ENCODE measurements around the gene RIC8B.

The RIC8B gene

DNA sequence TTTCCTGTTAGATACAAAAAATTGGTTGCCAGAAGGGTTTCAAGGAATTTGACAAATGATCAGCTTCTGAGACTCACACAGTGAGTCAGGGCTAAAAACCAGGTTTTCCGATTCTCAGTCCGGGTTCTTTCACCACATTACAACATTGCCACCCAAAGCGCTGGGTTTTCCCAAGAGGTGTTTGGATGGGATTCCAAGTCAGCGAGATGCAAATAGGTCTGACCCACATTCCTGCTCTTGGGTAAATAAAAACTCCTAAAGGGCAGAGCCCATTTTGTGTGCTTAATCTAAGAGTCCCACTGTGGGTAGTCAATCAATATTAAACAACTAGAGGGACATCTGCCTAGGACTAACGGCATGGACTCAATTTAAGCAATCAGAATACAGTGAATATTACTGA is 5.4 kb upstream of the RIC8B start:
- peaks cover 36% of the 10 kb centered on the region for H3K4me1 Mint-ChIP-seq (ENCODE audit: low read depth)
- H3K4me3 Mint-ChIP-seq = no peak overlapping the region
- no peaks in the 10 kb centered on the region for H3K36me3 Mint-ChIP-seq (ENCODE audit: low read depth)
- no peak overlapping the region for H3K27ac Mint-ChIP-seq
- H3K27me3 Mint-ChIP-seq = no peaks in the 10 kb centered on the region
- H3K9me3 Mint-ChIP-seq = no peaks in the 10 kb centered on the region

- Mint-ChIP-seq H3K27me3 (no peaks in the 10 kb centered on the region), H3K36me3 (ENCODE audit: low read depth) (no peaks in the 10 kb centered on the region), H3K27ac (no peak overlapping the region), H3K4me3 (no peak overlapping the region), H3K4me1 (ENCODE audit: low read depth) (peaks cover 37% of the 10 kb centered on the region), H3K9me3 (no peaks in the 10 kb centered on the region)
These were observed 4.9 kb upstream of the RIC8B start for GRCh38 chr12:106769546-106769945.

GRCh38 chr12:106771425-106771824 is 3.1 kb upstream of the RIC8B start:
- Mint-ChIP-seq H3K4me1 (ENCODE audit: low read depth) (peaks cover 47% of the 10 kb centered on the region), H3K36me3 (ENCODE audit: low read depth) (peaks cover 9% of the 10 kb centered on the region), H3K9me3 (no peaks in the 10 kb centered on the region), H3K4me3 (no peak overlapping the region), H3K27ac (no peak overlapping the region), H3K27me3 (no peaks in the 10 kb centered on the region)

DNA sequence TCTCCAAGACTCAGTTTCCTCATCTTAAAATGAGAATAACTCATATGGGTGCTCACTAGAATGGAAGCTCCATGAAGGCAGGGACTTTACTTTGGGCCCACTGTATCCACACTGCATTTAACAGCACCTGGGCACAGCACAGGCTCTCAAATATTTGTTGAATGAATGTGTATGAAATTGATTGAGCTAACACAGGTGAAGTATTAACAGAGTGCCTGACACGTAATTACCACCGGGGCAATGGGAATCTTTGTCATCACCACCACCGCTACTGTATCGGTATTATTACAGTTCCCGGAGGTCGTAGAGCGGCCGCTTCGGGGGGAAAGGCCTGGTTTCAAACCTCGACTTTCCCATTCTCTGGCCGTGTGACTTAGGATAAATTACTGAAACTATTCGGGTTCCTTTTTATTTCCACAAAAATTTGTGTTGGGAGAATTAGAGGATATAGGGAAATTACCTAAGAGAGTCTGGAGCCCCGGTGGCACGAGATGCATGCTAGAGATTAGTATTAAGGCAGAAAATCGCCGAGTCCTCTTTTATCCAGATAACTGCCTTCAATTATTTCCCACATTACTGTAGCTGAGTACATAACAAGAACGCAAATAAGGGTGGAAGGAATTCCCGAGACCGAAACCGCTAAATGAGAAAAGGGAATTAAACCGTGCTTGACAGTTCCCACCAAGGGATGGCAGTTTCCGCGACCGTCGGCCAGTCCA is 1.0 kb upstream of the RIC8B start:
- Mint-ChIP-seq H3K36me3 (ENCODE audit: low read depth) (peaks cover 11% of the 10 kb centered on the region), H3K4me3 (peak overlapping the region; percentile 99), H3K9me3 (no peaks in the 10 kb centered on the region), H3K27ac (peak overlapping the region; percentile 93), H3K4me1 (ENCODE audit: low read depth) (peaks cover 30% of the 10 kb centered on the region), H3K27me3 (no peaks in the 10 kb centered on the region)

DNA sequence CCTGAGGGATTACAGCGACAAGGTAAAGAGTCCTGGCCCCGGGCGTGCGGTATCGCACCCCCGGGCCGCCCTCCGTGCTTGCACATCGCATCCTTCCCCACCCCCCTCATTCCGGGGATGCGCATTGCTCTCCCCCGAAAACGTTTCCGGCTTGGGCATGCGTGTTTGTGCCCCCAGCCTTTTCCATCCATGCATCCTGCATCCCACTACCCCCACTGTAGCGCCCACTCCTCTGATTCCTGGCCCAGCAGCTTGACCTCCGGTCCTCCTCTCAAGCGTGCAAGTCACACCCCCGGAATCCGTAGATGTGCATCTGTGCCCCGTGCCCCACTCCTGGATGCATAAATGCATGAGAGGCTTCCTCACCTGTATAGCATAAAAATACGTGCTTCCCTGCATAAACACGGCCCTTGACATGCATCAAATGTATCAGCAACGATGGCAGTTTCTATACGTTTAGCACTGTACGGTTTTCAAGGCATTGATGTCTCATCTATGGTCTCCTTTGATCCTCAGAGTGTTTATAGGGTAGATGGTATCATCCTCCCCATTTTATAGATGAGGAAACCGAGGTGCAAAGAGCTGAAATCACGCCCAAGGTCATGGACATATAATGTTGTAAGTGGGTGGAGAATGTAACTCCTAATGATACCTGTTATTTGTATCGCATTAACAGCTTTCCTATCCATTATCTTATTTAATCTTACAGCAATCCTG is 484 bp downstream of the RIC8B start:
- peak overlapping the region; percentile 99 for H3K4me3 Mint-ChIP-seq
- peaks cover 11% of the 10 kb centered on the region for H3K36me3 Mint-ChIP-seq (ENCODE audit: low read depth)
- no peaks in the 10 kb centered on the region for H3K9me3 Mint-ChIP-seq
- H3K4me1 Mint-ChIP-seq (ENCODE audit: low read depth) = peaks cover 30% of the 10 kb centered on the region
- H3K27ac Mint-ChIP-seq = peak overlapping the region; percentile 93
- no peaks in the 10 kb centered on the region for H3K27me3 Mint-ChIP-seq

DNA sequence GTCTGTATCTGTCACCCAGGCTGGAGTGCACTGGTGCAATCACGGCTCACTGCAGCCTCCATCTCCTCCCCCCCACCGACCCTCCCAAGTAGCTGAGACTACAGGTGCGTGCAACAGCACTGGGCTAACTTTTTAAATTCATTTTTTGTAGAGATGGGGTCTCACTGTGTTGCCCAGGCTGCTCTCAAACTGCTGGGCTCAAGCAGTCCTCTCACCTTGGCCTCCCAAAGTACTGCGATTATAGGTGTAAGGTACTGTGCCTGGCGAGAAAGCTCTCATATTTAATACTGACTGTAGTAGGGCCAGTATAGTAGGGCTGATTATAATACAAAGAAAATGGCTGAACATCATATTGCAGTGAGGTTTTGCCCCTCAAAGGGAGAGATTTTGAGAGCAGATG is 2.4 kb downstream of the RIC8B start:
- Mint-ChIP-seq H3K4me3 (no peak overlapping the region), H3K27ac (no peak overlapping the region), H3K27me3 (no peaks in the 10 kb centered on the region), H3K9me3 (no peaks in the 10 kb centered on the region), H3K4me1 (ENCODE audit: low read depth) (peaks cover 36% of the 10 kb centered on the region), H3K36me3 (ENCODE audit: low read depth) (peaks cover 11% of the 10 kb centered on the region)

DNA sequence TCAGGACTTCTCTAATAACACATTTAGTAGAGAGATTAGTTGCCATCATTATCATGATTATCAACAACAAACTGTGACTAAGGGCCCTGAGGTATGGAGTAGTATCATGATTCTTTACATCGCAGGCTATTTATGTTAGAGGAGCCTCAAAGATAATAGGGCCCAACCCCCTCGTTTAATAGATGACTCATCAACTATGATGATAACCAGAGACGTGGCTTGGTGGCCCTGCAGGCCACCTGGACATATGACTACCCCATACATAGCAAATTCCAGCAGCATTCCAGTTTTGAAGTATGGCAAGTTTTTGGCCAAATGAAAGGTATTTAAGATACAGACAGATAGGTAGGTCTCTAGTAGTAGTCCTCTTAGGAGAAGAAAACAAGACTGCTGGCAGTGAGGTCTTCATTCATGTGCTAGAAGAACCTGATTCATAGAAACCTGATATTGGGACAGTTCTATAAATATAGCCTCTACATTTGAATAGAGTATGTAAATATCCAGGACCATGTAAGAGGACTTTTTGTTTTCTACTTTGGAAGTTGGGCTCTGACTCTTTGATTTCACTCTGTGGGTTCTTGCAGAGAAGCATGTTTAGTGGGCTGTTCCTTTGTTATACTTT is 5.6 kb downstream of the RIC8B start:
- Mint-ChIP-seq H3K4me1 (ENCODE audit: low read depth) (peaks cover 21% of the 10 kb centered on the region), H3K36me3 (ENCODE audit: low read depth) (peaks cover 20% of the 10 kb centered on the region), H3K27ac (no peak overlapping the region), H3K9me3 (no peaks in the 10 kb centered on the region), H3K27me3 (no peaks in the 10 kb centered on the region), H3K4me3 (no peak overlapping the region)

DNA sequence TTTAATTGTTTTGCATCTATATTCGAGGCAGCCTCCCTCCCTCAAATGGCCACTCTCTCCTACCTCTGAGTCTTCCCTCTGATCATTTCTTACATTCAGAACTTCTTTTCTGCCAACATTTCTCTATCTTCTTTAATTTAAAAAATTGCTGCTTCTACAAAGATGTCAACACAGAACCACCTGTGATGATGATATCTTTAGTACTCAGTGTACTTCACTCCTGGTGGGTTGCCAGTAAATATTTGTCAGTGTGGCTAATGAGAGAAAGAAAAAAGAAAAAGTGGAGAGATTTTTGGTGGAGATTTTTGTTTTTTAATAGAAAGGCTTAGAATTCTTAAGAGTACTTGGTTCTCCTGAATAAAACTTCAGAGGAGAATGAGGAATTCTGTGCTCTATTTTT is 8.1 kb downstream of the RIC8B start:
- peaks cover 6% of the 10 kb centered on the region for H3K4me1 Mint-ChIP-seq (ENCODE audit: low read depth)
- H3K9me3 Mint-ChIP-seq = no peaks in the 10 kb centered on the region
- H3K36me3 Mint-ChIP-seq (ENCODE audit: low read depth) = peaks cover 16% of the 10 kb centered on the region
- no peaks in the 10 kb centered on the region for H3K27me3 Mint-ChIP-seq
- no peak overlapping the region for H3K4me3 Mint-ChIP-seq
- H3K27ac Mint-ChIP-seq = no peak overlapping the region

- no peaks in the 10 kb centered on the region for H3K27me3 Mint-ChIP-seq
- no peak overlapping the region for H3K4me3 Mint-ChIP-seq
- H3K9me3 Mint-ChIP-seq = no peaks in the 10 kb centered on the region
- H3K36me3 Mint-ChIP-seq (ENCODE audit: low read depth) = peaks cover 21% of the 10 kb centered on the region
- no peak overlapping the region for H3K27ac Mint-ChIP-seq
- peaks cover 6% of the 10 kb centered on the region for H3K4me1 Mint-ChIP-seq (ENCODE audit: low read depth)
These were observed 9.0 kb downstream of the RIC8B start for GRCh38 chr12:106783515-106783914.

GRCh38 chr12:106790020-106790419 is 15.5 kb downstream of the RIC8B start:
- Mint-ChIP-seq H3K36me3 (ENCODE audit: low read depth) (peaks cover 49% of the 10 kb centered on the region), H3K9me3 (no peaks in the 10 kb centered on the region), H3K4me3 (no peak overlapping the region), H3K27me3 (no peaks in the 10 kb centered on the region), H3K27ac (no peak overlapping the region), H3K4me1 (ENCODE audit: low read depth) (no peaks in the 10 kb centered on the region)

DNA sequence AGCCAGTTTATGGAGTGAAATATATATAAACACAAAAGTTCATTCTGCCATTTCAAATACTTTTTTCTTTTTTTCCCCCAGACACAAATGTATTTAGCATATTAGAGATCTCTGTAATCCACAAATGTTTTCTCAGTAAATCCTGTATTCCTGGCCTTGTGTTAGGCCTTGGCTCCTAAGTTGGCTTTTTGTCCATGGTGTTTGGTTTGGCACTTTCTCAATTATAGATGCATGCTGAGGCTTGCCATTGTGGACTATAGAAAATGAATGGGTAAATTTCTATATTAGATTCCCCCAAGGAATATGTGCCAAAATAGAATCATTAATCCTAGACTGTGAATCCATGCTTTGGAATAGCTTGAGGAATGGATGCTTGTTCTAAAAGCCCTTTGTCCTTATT is 17.0 kb downstream of the RIC8B start:
- H3K27ac Mint-ChIP-seq = no peak overlapping the region
- H3K9me3 Mint-ChIP-seq = no peaks in the 10 kb centered on the region
- peaks cover 46% of the 10 kb centered on the region for H3K36me3 Mint-ChIP-seq (ENCODE audit: low read depth)
- H3K4me3 Mint-ChIP-seq = no peak overlapping the region
- H3K27me3 Mint-ChIP-seq = no peaks in the 10 kb centered on the region
- no peaks in the 10 kb centered on the region for H3K4me1 Mint-ChIP-seq (ENCODE audit: low read depth)

DNA sequence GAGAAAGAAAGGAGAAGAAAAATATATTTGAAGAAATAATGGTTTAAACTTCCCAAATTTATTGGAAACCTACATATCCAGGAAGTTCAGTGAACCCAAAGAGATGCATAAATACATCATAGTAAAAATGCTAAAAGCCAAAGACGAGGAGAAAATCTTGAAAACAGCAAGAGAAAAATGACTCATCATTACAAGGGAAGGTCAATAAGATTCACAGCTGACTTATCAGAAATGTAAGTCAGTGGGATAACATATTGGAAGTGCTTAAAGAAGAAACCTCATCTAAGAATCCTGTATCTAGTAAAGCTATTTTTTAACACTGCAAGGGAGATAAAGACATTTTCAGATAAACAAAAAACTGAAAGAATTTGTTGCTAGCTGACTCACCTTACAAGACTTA is 19.9 kb downstream of the RIC8B start:
- Mint-ChIP-seq H3K9me3 (no peaks in the 10 kb centered on the region), H3K27me3 (no peaks in the 10 kb centered on the region), H3K4me1 (ENCODE audit: low read depth) (no peaks in the 10 kb centered on the region), H3K4me3 (no peak overlapping the region), H3K27ac (no peak overlapping the region), H3K36me3 (ENCODE audit: low read depth) (peaks cover 28% of the 10 kb centered on the region)

- peaks cover 23% of the 10 kb centered on the region for H3K36me3 Mint-ChIP-seq (ENCODE audit: low read depth)
- H3K27me3 Mint-ChIP-seq = no peaks in the 10 kb centered on the region
- H3K4me1 Mint-ChIP-seq (ENCODE audit: low read depth) = no peaks in the 10 kb centered on the region
- no peak overlapping the region for H3K4me3 Mint-ChIP-seq
- H3K27ac Mint-ChIP-seq = no peak overlapping the region
- no peaks in the 10 kb centered on the region for H3K9me3 Mint-ChIP-seq
These were observed 26.8 kb downstream of the RIC8B start for GRCh38 chr12:106801167-106801708.

DNA sequence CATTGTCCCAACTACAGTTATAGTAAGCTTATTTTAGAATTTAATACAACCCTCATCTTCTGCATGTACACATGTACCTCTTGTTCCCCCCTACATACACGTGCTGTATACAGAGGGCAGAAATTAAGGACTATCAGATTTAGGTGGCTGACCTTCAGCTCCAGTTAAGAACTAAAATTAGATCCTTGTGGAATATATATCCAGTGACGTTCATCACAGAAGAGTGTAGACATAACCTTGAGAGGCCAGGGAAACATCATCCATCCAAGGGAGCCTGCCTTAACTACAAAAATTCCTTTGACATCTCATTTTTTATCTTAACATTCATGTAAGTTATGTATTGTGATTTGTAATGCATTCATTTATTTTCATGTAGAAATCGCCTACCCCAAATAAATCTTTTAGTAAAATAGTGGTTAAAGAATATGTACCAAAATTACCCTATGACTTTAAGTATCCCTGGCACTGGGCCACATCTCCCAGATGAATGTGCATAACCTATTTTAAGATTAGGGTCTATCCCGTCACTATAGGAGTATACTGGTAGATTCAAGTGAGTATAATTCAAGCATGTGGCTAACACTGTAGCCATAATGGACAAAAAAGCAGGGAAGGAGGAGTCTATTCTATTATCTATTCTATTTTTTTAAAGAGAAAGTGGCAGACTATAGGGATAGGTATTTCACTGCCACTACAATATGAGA is 27.5 kb downstream of the RIC8B start:
- H3K9me3 Mint-ChIP-seq = no peaks in the 10 kb centered on the region
- H3K36me3 Mint-ChIP-seq (ENCODE audit: low read depth) = peaks cover 26% of the 10 kb centered on the region
- H3K27me3 Mint-ChIP-seq = no peaks in the 10 kb centered on the region
- H3K4me3 Mint-ChIP-seq = no peak overlapping the region
- H3K4me1 Mint-ChIP-seq (ENCODE audit: low read depth) = no peaks in the 10 kb centered on the region
- H3K27ac Mint-ChIP-seq = no peak overlapping the region

DNA sequence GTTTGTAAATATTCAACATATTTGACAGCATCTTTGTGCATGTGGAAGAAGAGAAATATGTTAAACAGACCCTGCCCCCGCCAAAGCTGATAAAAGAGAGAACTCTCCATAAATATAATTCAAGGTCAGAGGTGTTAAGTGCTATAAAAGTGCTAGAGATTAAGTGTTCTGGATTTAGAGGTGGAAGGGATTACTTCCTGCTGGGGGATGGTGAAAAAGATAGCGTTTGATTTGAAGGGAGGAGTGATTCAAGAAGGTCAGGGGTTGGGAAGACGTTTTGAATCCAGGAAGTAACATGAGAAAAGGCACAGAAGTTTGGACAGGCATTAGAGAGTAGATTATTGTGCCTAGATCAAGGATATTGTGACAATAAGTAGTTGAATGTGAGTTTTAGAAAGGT is 30.2 kb downstream of the RIC8B start:
- Mint-ChIP-seq H3K36me3 (ENCODE audit: low read depth) (peaks cover 27% of the 10 kb centered on the region), H3K9me3 (no peaks in the 10 kb centered on the region), H3K27me3 (no peaks in the 10 kb centered on the region), H3K4me1 (ENCODE audit: low read depth) (no peaks in the 10 kb centered on the region), H3K4me3 (no peak overlapping the region), H3K27ac (no peak overlapping the region)

Data from stimulated activated naive CD8-positive, alpha-beta T cell treated with anti-CD3 and anti-CD28 coated beads, Interleukin-15, Interleukin-2, amounts not matched to agents 100 ng/mL and 50 ng/mL, for 24 hours (primary cell).